ENCODE data around the gene NRG2. TPM values are rescaled to one million over a fixed set of nuclear protein-coding genes. Genes with fewer than 3 reads are reported as not detected.

NRG2 gene
- total and polyA plus RNA-seq, 8 donors, result 1.2 to 5.2 (median 3.0) TPM

GRCh38 chr5:140032296-140032695, 10.8 kb downstream of the NRG2 start:
- H3K4me3 ChIP-seq, result no peak overlapping the region
- H3K4me1 ChIP-seq, result no peaks in the 10 kb centered on the region
- TF ChIP-seq CTCF (IDR thresholded peaks at IDR 0.05), result no peak
- H3K27me3 ChIP-seq, result no peaks in the 10 kb centered on the region
- no peaks in the 10 kb centered on the region for H3K9me3 ChIP-seq
- intact Hi-C loops (cut with DNase I), result no loop called here
- DNase-seq, result no peak
- no peak overlapping the region for H3K27ac ChIP-seq
- no peak for FAIRE-seq
- no peaks in the 10 kb centered on the region for H3K36me3 ChIP-seq
- 86 to 93% methylated on average over 2 of the region's 2 CpGs for WGBS, 2 donors
- no peak for ATAC-seq

GRCh38 chr5:140027807-140028206, 15.3 kb downstream of the NRG2 start:
- FAIRE-seq (no peak), DNase-seq (no peak), ATAC-seq (no peak)
- intact Hi-C loops (cut with DNase I), result no loop called here
- WGBS, 2 donors, result 96 to 98% methylated on average over 2 of the region's 2 CpGs
- H3K36me3 ChIP-seq, result no peaks in the 10 kb centered on the region
- peaks cover 0 to 8% (median under 1%) of the 10 kb centered on the region in 3 donors for H3K4me1 ChIP-seq
- no peaks in the 10 kb centered on the region for H3K27me3 ChIP-seq
- no peak overlapping the region for H3K27ac ChIP-seq
- no peak for TF ChIP-seq CTCF (IDR thresholded peaks at IDR 0.05)
- H3K9me3 ChIP-seq, result no peaks in the 10 kb centered on the region
- no peak overlapping the region for H3K4me3 ChIP-seq

- no peaks in the 10 kb centered on the region for H3K36me3 ChIP-seq
- 86 to 87% methylated on average over 3 of the region's 3 CpGs for WGBS, 2 donors
- H3K4me1 ChIP-seq, result peaks cover 3 to 14% (median 11%) of the 10 kb centered on the region in 3 donors
- H3K9me3 ChIP-seq, result no peaks in the 10 kb centered on the region
- H3K27me3 ChIP-seq, result no peaks in the 10 kb centered on the region
- DNase-seq (no peak), ATAC-seq (no peak), FAIRE-seq (no peak)
- intact Hi-C loops (cut with DNase I), result no loop called here
- TF ChIP-seq CTCF (IDR thresholded peaks at IDR 0.05), result no peak
- H3K27ac ChIP-seq, result no peak overlapping the region
- no peak overlapping the region for H3K4me3 ChIP-seq
Observed at GRCh38 chr5:140025736-140026135, 17.4 kb downstream of the NRG2 start.

GRCh38 chr5:140024928-140025327, 18.2 kb downstream of the NRG2 start:
- FAIRE-seq, result no peak
- 24 to 28% methylated on average over 1 of the region's 1 CpG for WGBS, 2 donors
- ATAC-seq, result peak in 2 of 4 donors; percentile 34 to 58
- Histone ChIP-seq H3K27ac (no peak overlapping the region), H3K9me3 (no peaks in the 10 kb centered on the region), H3K4me3 (no peak overlapping the region), H3K4me1 (peaks cover 3 to 14% (median 11%) of the 10 kb centered on the region in 3 donors), H3K36me3 (no peaks in the 10 kb centered on the region), H3K27me3 (no peaks in the 10 kb centered on the region)
- intact Hi-C loops (cut with DNase I), result no loop called here
- DNase-seq, result no peak
- no peak for TF ChIP-seq CTCF (IDR thresholded peaks at IDR 0.05)

GRCh38 chr5:140023611-140024191, 19.4 kb downstream of the NRG2 start:
- no peak for TF ChIP-seq CTCF (IDR thresholded peaks at IDR 0.05)
- DNase-seq (no peak), ATAC-seq (no peak), FAIRE-seq (no peak)
- Histone ChIP-seq H3K27ac (no peak overlapping the region), H3K4me3 (no peak overlapping the region), H3K4me1 (peaks cover 9 to 18% (median 11%) of the 10 kb centered on the region in 3 donors), H3K9me3 (no peaks in the 10 kb centered on the region), H3K36me3 (no peaks in the 10 kb centered on the region), H3K27me3 (no peaks in the 10 kb centered on the region)
- intact Hi-C loops (cut with DNase I), result no loop called here
- 76 to 86% methylated on average over 6 of the region's 6 CpGs for WGBS, 2 donors

Data from pancreas (tissue), 10 donors.